ENCODE data around the gene CCDC78.
A peak's percentile ranks its signal among the peaks of the same experiment; 100 is the strongest.
"Not testable (repeated sequence)": the region's sequence is repeated elsewhere in the genome, so short reads cannot be mapped to it uniquely, and the experiment has no call there.

CCDC78 gene

GRCh38 chr16:692356-693108 is 33.7 kb downstream of the CCDC78 start:
- DNase-seq: peak; percentile 40

- not testable (repeated sequence) for DNase-seq
Observed at GRCh38 chr16:691242-691641, 35.0 kb downstream of the CCDC78 start.

- peak; percentile 51 for DNase-seq
Observed at GRCh38 chr16:689175-689897, 36.9 kb downstream of the CCDC78 start.

- DNase-seq: no peak
Observed at GRCh38 chr16:687499-687898, 38.7 kb downstream of the CCDC78 start.

- no peak for DNase-seq
Observed at GRCh38 chr16:686459-687260, 39.6 kb downstream of the CCDC78 start.

- peak; percentile 86 for DNase-seq
Observed at GRCh38 chr16:685967-686366, 40.3 kb downstream of the CCDC78 start.

GRCh38 chr16:684961-685696 is 41.1 kb downstream of the CCDC78 start:
- peak; percentile 96 for DNase-seq

GRCh38 chr16:684071-684794 is 42.0 kb downstream of the CCDC78 start, which contains the start of gene JMJD8:
Gene JMJD8 (minus strand): TSS chr16:684334. CDS start chr16:684319, 15 bp downstream.
- peak; percentile 98 for DNase-seq

GRCh38 chr16:683396-684070 is 42.7 kb downstream of the CCDC78 start:
- DNase-seq: peak; percentile 72

- DNase-seq: no peak
Observed at GRCh38 chr16:682493-683395, 43.5 kb downstream of the CCDC78 start.

- no peak for DNase-seq
Observed at GRCh38 chr16:681746-682427, 44.4 kb downstream of the CCDC78 start.

GRCh38 chr16:680967-681745 is 45.1 kb downstream of the CCDC78 start:
- peak; percentile 64 for DNase-seq

- no peak for DNase-seq
Observed at GRCh38 chr16:680625-680945, 45.7 kb downstream of the CCDC78 start.

- DNase-seq: peak; percentile 93
Observed at GRCh38 chr16:679814-680624, 46.2 kb downstream of the CCDC78 start, which contains the start of gene STUB1. Gene STUB1 (plus strand): TSS chr16:680410. CDS start chr16:680526, 116 bp downstream.

- peak; percentile 92 for DNase-seq
Observed at GRCh38 chr16:678858-679813, 47.1 kb downstream of the CCDC78 start.

GRCh38 chr16:678209-678857 is 47.9 kb downstream of the CCDC78 start:
- no peak for DNase-seq
